Uterus (tissue), 4 donors: ENCODE results near the gene AJAP1. TPM values are rescaled to one million over a fixed set of nuclear protein-coding genes. Genes with fewer than 3 reads are reported as not detected.

Source experiments
- DNase-seq, 2 donors: peaks; one replicate each; pipeline ENCODE4 v3.0.0-alpha.2; 2019 to 2020
- H3K27ac ChIP-seq, 2 donors: fragments of 200-600 bp; sonication (generic); 1 replicate in 1 of 2; 2 replicates in 1 of 2; pipeline ENCODE4 v1.5.1; 2016 to 2018
- H3K27me3 ChIP-seq, 2 donors: fragments of 200-600 bp; sonication (generic); one replicate each; pipeline ENCODE4 v1.5.1; 2018 to 2019; ENCODE audit warnings: control low read depth in 1 of 2
- H3K36me3 ChIP-seq, 2 donors: fragments of 200-600 bp; sonication (generic); one replicate each; pipeline ENCODE4 v1.5.1; 2019; ENCODE audit warnings: control low read depth in 1 of 2
- H3K4me1 ChIP-seq, 2 donors: fragments of 200-600 bp; sonication (generic); one replicate each; pipeline ENCODE4 v1.5.1; 2018 to 2019; ENCODE audit warnings: control low read depth in 1 of 2
- H3K4me3 ChIP-seq, 2 donors: fragments of 200-600 bp; sonication (generic); 1 replicate in 1 of 2; 2 replicates in 1 of 2; pipeline ENCODE4 v1.5.1; 2018 to 2019; ENCODE audit warnings: mild to moderate bottlenecking in 1 of 2
- H3K9me3 ChIP-seq, 2 donors: fragments of 200-600 bp; sonication (generic); one replicate each; pipeline ENCODE4 v1.5.1; 2019; ENCODE audit warnings: control low read depth in 1 of 2
- CTCF ChIP-seq, 4 experiments: fragments of 200-600 bp in 2 of 4; fragments of 450-650 bp in 2 of 4; sonication (generic) in 2 of 4; IDR thresholded peaks; one replicate each; pipeline ENCODE4 v1.5.1; 2016 to 2019; ENCODE audit warnings: antibody characterized with exemption in 4 of 4, mild to moderate bottlenecking in 2 of 4, moderate library complexity in 1 of 4
- POLR2A ChIP-seq, 2 donors: fragments of 450-650 bp; IDR thresholded peaks; one replicate each; pipeline ENCODE4 v1.6.1; 2016; ENCODE audit warnings: antibody characterized with exemption in 2 of 2, mild to moderate bottlenecking in 1 of 2, moderate library complexity in 1 of 2
- intact Hi-C: fragments of 100-400 bp; cut with DNase I; formaldehyde crosslinking; loops from one replicate; pipeline ENCODE4 v1.15.1; 2023; ENCODE audit warnings: low total_unique reads
- total RNA-seq, 4 donors: library from RNA; depleted of rRNA in 3 of 4; stranded (reverse); fragments of >200 nt in 3 of 4; gene quantifications; one replicate each; pipeline versions ENCODE4 v1.1.0 to v1.2.4, GENCODE V29; 2014 to 2023
- donor health status: DM: yes; HTN: yes; CAD: no.

AJAP1 gene
- total RNA-seq, 4 donors from 2014 or later = 0.97 to 2.7 (median 2.0) TPM; not detected in 1

GRCh38 chr1:4708840-4709507 is 54.6 kb downstream of the AJAP1 start:
- Histone ChIP-seq H3K36me3 (no peaks in the 10 kb centered on the region), H3K9me3 (no peaks in the 10 kb centered on the region), H3K27me3 (no peaks in the 10 kb centered on the region), H3K4me3 (no peak overlapping the region), H3K4me1 (no peaks in the 10 kb centered on the region), H3K27ac (no peak overlapping the region)
- intact Hi-C loops = no loop called here
- TF ChIP-seq POLR2A (IDR thresholded peaks at IDR 0.05) (no peak), CTCF (IDR thresholded peaks at IDR 0.05) (no peak)
- DNase-seq = no peak

DNA sequence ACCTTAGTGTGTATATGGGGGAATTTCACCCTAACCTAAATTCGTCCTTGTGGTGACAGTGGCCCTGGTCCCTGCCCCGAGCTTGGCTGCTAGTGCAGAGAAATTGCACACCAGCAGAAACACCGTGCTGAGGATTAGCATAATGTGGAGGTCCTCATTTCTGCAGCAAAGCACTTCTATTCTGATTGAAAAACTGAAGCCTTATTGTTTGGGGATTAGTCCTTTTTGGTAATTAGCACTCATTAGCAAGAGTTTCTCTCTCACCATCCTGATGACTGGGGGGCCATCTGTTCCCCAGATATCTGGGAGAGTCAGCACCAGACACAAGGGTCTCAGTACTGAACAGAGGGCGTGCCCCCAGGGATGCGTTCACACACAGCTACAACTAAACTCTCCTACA is 55.2 kb downstream of the AJAP1 start:
- DNase-seq = no peak
- Histone ChIP-seq H3K36me3 (no peaks in the 10 kb centered on the region), H3K4me3 (no peak overlapping the region), H3K4me1 (no peaks in the 10 kb centered on the region), H3K27ac (no peak overlapping the region), H3K9me3 (no peaks in the 10 kb centered on the region), H3K27me3 (no peaks in the 10 kb centered on the region)
- intact Hi-C loops = no loop called here
- no peak for TF ChIP-seq POLR2A (IDR thresholded peaks at IDR 0.05)
- TF ChIP-seq CTCF (IDR thresholded peaks at IDR 0.05) = no peak

DNA sequence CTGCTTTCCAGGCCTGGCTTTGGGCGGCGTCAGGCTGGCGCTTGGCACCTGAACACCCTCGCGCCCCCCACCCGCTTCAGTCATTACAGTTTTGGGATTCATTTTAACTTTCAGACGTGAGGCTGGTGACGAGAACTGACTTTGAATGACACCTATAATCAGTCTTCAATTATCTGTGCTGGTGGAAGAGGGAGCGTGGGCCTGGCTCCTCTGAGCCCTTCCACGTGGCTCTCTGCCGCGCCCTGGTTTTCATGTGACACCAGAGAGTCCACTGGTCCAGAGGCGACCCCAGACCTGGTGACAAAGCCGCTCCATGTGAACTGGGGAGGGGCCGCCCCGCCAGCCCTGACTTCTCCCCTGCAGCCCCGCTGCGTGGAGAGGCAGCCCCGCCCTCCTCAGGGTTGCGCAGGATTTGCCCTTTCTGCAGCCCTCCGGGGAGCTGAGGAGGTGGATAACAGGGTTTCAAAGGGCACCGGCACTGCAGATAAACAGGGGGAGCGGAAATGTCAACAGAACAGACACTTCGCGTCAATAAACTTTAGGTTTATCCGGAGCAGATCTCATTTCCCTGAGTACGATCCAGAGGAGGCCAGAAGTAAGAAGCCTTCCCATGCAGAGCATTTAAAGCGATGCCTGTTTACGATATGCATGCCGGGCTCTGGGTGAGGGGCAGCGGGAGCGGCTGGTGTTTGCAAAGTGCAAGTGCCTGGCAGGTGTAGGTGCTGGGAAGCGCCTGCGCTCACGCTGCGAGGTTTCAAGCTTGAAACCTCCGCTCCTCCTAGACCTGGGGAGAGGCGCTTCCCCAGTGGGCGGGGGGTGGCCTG is 56.4 kb downstream of the AJAP1 start:
- H3K27me3 ChIP-seq = no peaks in the 10 kb centered on the region
- H3K36me3 ChIP-seq = no peaks in the 10 kb centered on the region
- no peaks in the 10 kb centered on the region for H3K4me1 ChIP-seq
- TF ChIP-seq POLR2A (IDR thresholded peaks at IDR 0.05) = no peak
- no peak for TF ChIP-seq CTCF (IDR thresholded peaks at IDR 0.05)
- DNase-seq = no peak
- intact Hi-C loops = no loop called here
- no peak overlapping the region for H3K4me3 ChIP-seq
- H3K27ac ChIP-seq = no peak overlapping the region
- no peaks in the 10 kb centered on the region for H3K9me3 ChIP-seq

DNA sequence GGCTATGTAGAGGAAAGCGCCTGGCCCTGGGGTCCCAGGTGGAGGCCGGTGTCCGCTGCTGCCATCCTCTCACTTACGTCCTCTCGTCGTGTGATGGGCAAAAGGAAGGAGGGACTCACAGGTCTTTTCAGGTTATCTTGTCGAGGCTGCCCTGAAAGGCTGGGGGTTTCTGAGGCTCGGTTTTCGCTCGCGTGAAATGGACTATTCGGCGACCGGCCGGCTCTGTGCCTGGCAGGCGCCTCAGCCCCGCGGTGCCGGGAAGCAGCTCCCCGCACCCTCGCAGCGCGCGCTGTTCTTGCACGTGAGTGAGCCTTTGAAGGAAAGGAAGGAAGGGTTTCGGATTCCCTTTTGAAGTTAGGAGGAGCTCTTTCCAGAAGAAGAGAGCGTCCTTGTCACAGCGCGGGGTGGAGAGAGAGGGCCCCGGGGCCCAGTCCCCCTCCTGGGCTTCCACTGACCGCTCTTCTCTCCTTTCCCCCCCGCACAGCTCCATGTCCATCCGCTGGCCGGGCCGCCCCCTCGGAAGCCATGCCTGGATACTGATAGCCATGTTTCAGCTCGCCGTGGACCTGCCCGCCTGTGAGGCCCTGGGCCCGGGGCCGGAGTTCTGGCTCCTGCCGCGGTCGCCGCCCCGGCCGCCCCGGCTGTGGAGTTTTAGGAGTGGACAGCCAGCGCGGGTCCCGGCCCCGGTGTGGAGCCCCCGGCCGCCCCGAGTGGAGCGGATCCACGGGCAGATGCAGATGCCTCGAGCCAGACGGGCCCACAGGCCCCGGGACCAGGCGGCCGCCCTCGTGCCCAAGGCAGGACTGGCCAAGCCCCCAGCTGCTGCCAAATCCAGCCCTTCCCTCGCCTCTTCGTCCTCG is 57.2 kb downstream of the AJAP1 start:
- no peak for DNase-seq
- Histone ChIP-seq H3K27me3 (no peaks in the 10 kb centered on the region), H3K4me1 (no peaks in the 10 kb centered on the region), H3K36me3 (no peaks in the 10 kb centered on the region), H3K27ac (no peak overlapping the region), H3K9me3 (no peaks in the 10 kb centered on the region), H3K4me3 (no peak overlapping the region)
- intact Hi-C loops = no loop called here
- no peak for TF ChIP-seq CTCF (IDR thresholded peaks at IDR 0.05)
- TF ChIP-seq POLR2A (IDR thresholded peaks at IDR 0.05) = no peak
